Smooth muscle cell (in vitro differentiated cells): ENCODE measurements around the gene SREBF1. TPM values are rescaled to one million over a fixed set of nuclear protein-coding genes. Genes with fewer than 3 reads are reported as not detected.

Experiments used
- DNase-seq: peaks from one replicate; lab custom pipeline; 2025; ENCODE audit not compliant: unreplicated experiment; lab: John Stamatoyannopoulos, UW
- H2AFZ ChIP-seq: fragments of 200-600 bp; sonication (generic); 2 replicates; pipeline ENCODE4 v1.6.0; 2016; ENCODE audit warnings: antibody characterized with exemption, low read depth, mild to moderate bottlenecking
- H3F3A ChIP-seq: fragments of 200-600 bp; sonication (generic); 2 replicates; pipeline ENCODE4 v1.6.0; 2017; ENCODE audit warnings: antibody characterized with exemption, low read depth
- H3K27ac ChIP-seq: fragments of 200-600 bp; sonication (generic); 2 replicates; pipeline ENCODE4 v1.5.1; 2016; ENCODE audit warnings: low read depth, mild to moderate bottlenecking
- H3K27me3 ChIP-seq: fragments of 200-600 bp; sonication (generic); 2 replicates; pipeline ENCODE4 v1.6.1; 2016; ENCODE audit warnings: low read depth, mild to moderate bottlenecking
- H3K36me3 ChIP-seq: fragments of 200-600 bp; sonication (generic); 2 replicates; pipeline ENCODE4 v1.5.1; 2016; ENCODE audit warnings: low read depth
- H3K4me1 ChIP-seq: fragments of 200-600 bp; sonication (generic); 2 replicates; pipeline ENCODE4 v1.5.1; 2016; ENCODE audit warnings: low read depth
- H3K4me2 ChIP-seq: fragments of 200-600 bp; sonication (generic); 2 replicates; pipeline ENCODE4 v1.6.0; 2016; ENCODE audit warnings: mild to moderate bottlenecking
- H3K4me3 ChIP-seq: fragments of 200-600 bp; sonication (generic); 2 replicates; pipeline ENCODE4 v1.5.1; 2016; ENCODE audit warnings: mild to moderate bottlenecking
- H3K79me2 ChIP-seq: fragments of 200-600 bp; sonication (generic); 2 replicates; pipeline ENCODE4 v1.6.0; 2016; ENCODE audit warnings: low read depth, mild to moderate bottlenecking
- H3K9ac ChIP-seq: fragments of 200-600 bp; sonication (generic); 2 replicates; pipeline ENCODE4 v1.6.0; 2016; ENCODE audit warnings: low read depth
- H3K9me3 ChIP-seq: fragments of 200-600 bp; sonication (generic); replicated peaks from 2 replicates; pipeline ENCODE4 v1.5.1; 2016; ENCODE audit warnings: low read depth
- H4K20me1 ChIP-seq: fragments of 200-600 bp; sonication (generic); 2 replicates; pipeline ENCODE4 v1.6.0; 2016; ENCODE audit warnings: low read depth
- WGBS: methylation state at CpG from one replicate; pipeline ENCODE4 v1.1.7; 2016; ENCODE audit warnings: low lambda C conversion rate; 5-methylcytosine and 5-hydroxymethylcytosine counted together
- polyA plus RNA-seq: library from polyadenylated mRNA; unstranded; fragments of >200 nt; fragmentation: Nextera tagmentation; extraction: Ambion mirVana; gene quantifications from 2 replicates; pipeline ENCODE4 v1.2.1, GENCODE V29; 2016
- total RNA-seq: library from RNA; depleted of rRNA; stranded (reverse); fragments of >200 nt; gene quantifications from 2 replicates; pipeline ENCODE4 v1.2.3, GENCODE V29; 2014
- TF ChIP-seq, protein P1 (sequence below): fragments of 200-600 bp; sonication (generic); IDR thresholded peaks from 2 replicates; pipeline ENCODE4 v1.5.1; 2017; ENCODE audit warnings: borderline replicate concordance, mild to moderate bottlenecking, antibody characterized with exemption; ENCODE audit not compliant: insufficient read depth, poor library complexity, severe bottlenecking

SREBF1 gene
- total and polyA plus RNA-seq, 2 experiments from 2014 or later, result 23.5 to 45.4 TPM

GRCh38 chr17:17877529-17878358 lies 41.0 kb upstream of the SREBF1 start:
- Histone ChIP-seq H3K36me3 (no peaks in the 10 kb centered on the region), H3F3A (peaks cover 17% of the 10 kb centered on the region), H3K9ac (no peak overlapping the region), H3K79me2 (no peaks in the 10 kb centered on the region), H3K4me1 (peaks cover 16% of the 10 kb centered on the region), H2AFZ (no peak overlapping the region), H3K27me3 (no peaks in the 10 kb centered on the region), H4K20me1 (peaks cover 7% of the 10 kb centered on the region), H3K27ac (peak overlapping the region; percentile 74), H3K9me3 (no peaks in the 10 kb centered on the region), H3K4me3 (no peak overlapping the region), H3K4me2 (peak overlapping the region; percentile 48)
- TF ChIP-seq, protein P1, sequence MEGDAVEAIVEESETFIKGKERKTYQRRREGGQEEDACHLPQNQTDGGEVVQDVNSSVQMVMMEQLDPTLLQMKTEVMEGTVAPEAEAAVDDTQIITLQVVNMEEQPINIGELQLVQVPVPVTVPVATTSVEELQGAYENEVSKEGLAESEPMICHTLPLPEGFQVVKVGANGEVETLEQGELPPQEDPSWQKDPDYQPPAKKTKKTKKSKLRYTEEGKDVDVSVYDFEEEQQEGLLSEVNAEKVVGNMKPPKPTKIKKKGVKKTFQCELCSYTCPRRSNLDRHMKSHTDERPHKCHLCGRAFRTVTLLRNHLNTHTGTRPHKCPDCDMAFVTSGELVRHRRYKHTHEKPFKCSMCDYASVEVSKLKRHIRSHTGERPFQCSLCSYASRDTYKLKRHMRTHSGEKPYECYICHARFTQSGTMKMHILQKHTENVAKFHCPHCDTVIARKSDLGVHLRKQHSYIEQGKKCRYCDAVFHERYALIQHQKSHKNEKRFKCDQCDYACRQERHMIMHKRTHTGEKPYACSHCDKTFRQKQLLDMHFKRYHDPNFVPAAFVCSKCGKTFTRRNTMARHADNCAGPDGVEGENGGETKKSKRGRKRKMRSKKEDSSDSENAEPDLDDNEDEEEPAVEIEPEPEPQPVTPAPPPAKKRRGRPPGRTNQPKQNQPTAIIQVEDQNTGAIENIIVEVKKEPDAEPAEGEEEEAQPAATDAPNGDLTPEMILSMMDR, result no peak
- peak; percentile 20 for DNase-seq
- 16% methylated on average over 14 of the region's 14 CpGs for WGBS

DNA sequence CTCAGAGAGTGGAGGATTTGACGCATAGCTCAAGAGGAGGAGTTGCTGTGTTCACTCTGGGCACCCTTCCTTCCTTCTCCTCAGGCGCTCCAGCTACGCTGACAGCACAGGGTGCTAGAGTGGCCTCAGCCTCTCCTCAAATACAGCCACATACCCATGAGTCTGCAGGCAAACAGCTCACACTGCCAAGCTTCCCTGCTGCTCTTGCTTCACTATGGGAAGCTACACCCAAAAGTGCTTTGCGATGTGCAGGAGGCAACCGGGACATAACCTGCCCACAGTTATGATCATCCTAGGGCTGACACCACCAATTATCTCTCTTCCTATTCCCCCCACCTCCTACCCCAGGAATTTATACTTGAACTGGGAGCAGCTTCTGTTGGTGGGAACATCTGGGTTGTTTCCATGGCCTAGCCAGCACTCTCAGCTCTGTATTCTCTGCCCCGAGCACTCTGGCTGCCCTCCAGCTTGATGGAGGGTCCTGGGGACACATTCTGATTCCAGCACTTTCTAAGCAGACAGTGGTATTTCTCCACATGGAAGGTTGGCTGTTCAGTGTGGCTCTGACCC lies 40.3 kb upstream of the SREBF1 start:
- 57% methylated on average over 6 of the region's 6 CpGs for WGBS
- TF ChIP-seq, protein P1, result no peak
- H3K9ac ChIP-seq, result no peak overlapping the region

DNA sequence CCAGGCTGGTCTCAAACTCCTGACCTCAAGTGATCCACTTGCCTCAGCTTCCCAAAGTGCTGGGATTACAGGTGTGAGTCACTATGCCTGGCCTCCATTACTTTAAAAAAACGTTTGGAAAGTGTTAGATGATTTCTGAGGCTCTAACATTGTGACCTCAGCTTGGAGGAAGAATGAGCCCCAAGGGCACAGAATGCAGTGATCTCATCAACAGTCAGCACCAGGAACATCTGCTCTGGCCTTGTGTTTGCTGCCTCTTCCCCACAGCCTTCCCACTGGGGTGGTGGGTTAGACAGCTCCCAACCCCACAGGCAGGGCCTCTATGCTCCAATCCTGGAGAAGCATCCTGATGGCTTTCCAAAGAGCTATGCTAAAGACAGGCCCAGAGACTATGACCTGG lies 37.7 kb upstream of the SREBF1 start:
- Histone ChIP-seq H4K20me1 (peaks cover 19% of the 10 kb centered on the region), H3F3A (peaks cover 17% of the 10 kb centered on the region), H3K9me3 (no peaks in the 10 kb centered on the region), H3K4me3 (no peak overlapping the region), H2AFZ (no peak overlapping the region), H3K27me3 (no peaks in the 10 kb centered on the region), H3K79me2 (no peaks in the 10 kb centered on the region), H3K27ac (no peak overlapping the region), H3K4me1 (peaks cover 16% of the 10 kb centered on the region), H3K36me3 (no peaks in the 10 kb centered on the region), H3K4me2 (no peak overlapping the region), H3K9ac (no peak overlapping the region)
- TF ChIP-seq, protein P1, result no peak
- no peak for DNase-seq
- 21% methylated on average over 1 of the region's 1 CpG for WGBS

More for the DNA sequence above, 40.3 kb upstream of the SREBF1 start:
- peaks cover 16% of the 10 kb centered on the region for H3K4me1 ChIP-seq
- peaks cover 14% of the 10 kb centered on the region for H4K20me1 ChIP-seq
- H3K9me3 ChIP-seq, result no peaks in the 10 kb centered on the region
- peaks cover 17% of the 10 kb centered on the region for H3F3A ChIP-seq
- DNase-seq, result no peak
- H3K4me3 ChIP-seq, result no peak overlapping the region
- H3K79me2 ChIP-seq, result no peaks in the 10 kb centered on the region
- H3K27ac ChIP-seq, result peak overlapping the region; percentile 74
- peak overlapping the region; percentile 48 for H3K4me2 ChIP-seq
- H3K27me3 ChIP-seq, result no peaks in the 10 kb centered on the region
- H2AFZ ChIP-seq, result no peak overlapping the region
- H3K36me3 ChIP-seq, result no peaks in the 10 kb centered on the region
